GM18508 (cell line): ENCODE measurements around the gene ZBED5.
A peak's percentile ranks its signal among the peaks of the same experiment; 100 is the strongest.

Source experiments
- ATAC-seq: cut with Tn5 transposase; IDR thresholded peaks from one replicate; pipeline ENCODE4 v1.9.1; 2021; ENCODE audit warnings: moderate number of reproducible peaks; ENCODE audit not compliant: insufficient read depth, unreplicated experiment

The ZBED5 gene

DNA sequence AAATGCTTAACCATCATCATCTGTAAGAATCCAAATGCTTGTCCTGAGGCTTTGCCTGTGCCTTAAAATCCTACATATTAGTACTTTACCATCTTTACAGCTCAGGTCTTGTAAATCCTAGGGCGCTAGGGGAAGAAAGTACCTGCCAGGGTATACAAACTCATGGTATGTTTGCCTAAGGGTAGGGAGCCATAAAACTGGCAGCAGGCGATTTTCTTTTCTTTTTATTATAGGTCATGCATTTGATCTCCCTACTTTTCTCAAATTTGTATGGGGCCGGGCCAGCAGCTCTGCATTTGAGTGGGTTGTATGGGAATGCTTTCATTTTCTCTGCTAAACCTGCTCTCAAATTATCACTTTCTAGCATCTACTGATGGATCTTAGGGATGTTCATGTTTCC is 24.0 kb upstream of the ZBED5 start:
- ATAC-seq = no peak

GRCh38 chr11:10878408-10879214 is 20.8 kb upstream of the ZBED5 start:
- ATAC-seq = no peak

- no peak for ATAC-seq
These were observed 18.3 kb upstream of the ZBED5 start for GRCh38 chr11:10876158-10876557.

DNA sequence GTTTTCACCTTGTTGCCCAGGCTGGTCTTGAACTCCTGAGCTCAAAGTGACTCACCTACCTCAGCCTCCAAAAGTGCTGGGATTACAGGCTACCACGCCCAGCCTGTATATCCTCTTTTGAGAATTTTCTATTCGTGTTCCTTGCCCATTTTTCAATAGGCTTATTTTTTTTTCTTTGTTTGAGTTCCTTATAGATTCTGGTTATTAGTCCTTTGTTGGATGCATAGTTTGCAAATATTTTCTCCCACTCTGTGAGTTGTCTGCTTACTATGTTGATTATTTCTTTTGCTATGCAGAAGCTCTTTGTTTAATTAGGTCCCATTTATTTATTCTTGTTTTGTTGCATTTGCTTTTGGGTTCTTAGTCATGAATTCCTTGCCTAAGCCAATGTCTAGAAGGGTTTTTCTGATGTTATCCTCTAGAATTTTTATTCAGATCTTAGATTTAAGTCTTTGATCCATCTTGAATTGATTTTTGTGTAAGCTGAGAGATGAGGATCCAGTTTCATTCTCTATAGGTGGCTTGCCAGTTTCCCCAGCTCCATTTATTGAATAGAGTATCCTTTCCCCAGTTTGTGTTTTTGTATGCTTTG is 17.7 kb upstream of the ZBED5 start:
- ATAC-seq = no peak

DNA sequence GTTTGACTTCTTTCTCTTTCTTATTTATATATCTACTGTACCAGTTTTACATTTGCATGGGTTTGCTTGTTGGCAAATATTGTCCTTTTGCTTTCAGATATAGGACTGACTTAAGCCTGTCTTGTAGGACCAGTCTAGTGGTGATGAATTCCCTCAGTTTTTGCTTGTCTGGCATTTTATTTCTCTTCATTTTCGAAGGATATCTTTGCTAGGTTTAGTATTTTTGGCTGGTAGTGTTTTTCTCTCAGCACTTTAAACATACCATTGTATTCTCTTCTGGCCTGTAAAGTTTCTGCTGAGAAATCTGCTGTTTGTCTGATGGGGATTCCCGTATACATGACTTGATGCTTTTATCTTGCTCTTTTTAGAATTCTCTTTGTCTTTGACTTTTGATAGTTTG is 14.2 kb upstream of the ZBED5 start:
- ATAC-seq = no peak

DNA sequence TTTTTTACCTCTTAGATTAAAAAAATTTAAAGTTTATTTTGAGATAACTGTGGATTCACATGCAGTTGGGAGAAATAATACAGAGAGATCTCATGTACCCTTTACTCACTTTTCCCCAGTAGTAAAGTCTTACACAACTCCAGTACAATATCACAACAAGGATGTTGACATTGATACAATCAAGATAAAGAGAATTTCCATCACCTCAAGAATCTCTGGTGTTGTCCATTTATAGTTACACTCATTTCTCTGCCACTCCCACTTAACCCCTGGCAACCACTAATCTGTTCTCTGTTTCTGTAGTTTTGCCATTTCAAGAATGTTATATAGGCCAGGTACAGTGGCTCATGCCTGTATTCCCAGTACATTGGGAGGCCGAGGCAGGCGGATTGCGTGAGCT is 10.5 kb upstream of the ZBED5 start:
- ATAC-seq = no peak

DNA sequence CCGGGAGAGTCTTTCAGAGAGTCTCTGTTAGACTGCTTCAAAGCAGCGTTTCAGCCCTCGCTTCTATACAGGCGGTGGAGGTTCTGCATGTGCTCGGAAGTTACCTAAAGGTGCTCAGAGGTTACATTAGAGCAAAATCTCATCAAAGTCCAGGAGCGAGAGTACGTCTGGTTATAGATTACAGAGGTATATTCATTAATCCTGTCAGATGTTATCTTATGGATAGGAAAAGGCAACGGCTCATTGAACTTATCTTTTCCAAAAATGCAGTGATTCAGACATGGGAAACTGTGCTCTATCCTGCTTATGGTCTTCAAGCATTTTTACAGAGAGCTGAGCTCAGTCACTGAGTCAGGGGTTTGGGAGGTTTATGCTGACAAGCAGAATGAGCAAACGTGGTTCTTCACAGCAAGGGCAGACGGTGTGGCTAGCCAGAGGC is 9.1 kb upstream of the ZBED5 start:
- ATAC-seq = no peak

GRCh38 chr11:10865837-10866270 is 8.0 kb upstream of the ZBED5 start:
- ATAC-seq = no peak

DNA sequence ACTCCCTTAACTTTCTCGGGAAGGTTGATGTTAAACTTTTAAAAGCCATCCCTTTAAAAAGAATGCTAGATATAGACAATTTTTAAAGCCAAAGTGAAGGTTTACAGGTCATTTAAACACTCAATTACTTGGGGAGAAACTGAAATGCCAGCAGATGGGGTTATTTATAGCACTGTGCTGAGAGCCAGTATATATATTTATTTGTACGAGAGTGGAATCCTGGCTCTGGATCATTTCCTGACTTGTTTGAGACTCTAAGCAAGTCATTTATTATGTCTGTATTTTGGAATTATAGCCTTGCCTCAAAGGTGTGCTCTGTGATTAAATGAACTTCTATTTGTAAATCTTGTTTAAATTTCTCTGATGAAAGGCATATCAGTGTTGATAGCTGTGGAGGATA is 6.8 kb upstream of the ZBED5 start:
- ATAC-seq = no peak

GRCh38 chr11:10862446-10862845 is 4.6 kb upstream of the ZBED5 start:
- no peak for ATAC-seq

- no peak for ATAC-seq
These were observed 3.9 kb upstream of the ZBED5 start for GRCh38 chr11:10861799-10862198.

- no peak for ATAC-seq
These were observed 3.2 kb upstream of the ZBED5 start for GRCh38 chr11:10861047-10861446.

GRCh38 chr11:10858439-10859325 is 829 bp upstream of the ZBED5 start:
- ATAC-seq = peak; percentile 5

DNA sequence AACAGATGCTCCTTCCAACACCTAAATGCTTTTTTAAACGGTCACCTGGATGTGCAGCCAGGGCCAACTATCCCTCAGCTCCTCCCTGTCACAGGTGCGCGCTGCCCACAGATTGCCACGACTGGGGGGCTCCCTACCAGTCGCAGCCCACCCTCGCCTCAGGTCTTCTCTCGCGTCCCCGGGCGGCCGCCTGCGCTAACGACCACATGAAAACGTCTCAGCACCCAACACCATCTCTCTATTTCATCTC is 469 bp downstream of the ZBED5 start:
- peak; percentile 3 for ATAC-seq

GRCh38 chr11:10856689-10857458 is 979 bp downstream of the ZBED5 start:
- no peak for ATAC-seq

DNA sequence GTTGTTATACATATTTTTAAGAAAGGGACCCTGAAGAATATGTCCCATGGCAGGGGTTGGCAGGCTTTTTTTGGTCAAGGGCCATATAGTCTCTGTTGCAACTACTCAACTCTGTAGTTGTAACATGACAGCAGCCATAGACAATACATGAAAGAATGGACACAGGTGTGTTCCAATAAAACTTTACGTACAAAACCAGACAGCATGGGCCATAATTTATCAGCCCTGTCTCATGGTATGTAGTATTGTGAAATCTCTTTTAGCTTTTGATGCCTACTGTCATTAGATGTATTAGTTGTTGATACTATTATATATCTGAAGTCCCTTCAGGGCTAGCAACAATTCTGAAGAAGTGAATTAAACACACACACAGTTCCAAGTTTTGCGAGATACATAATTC is 2.6 kb downstream of the ZBED5 start:
- ATAC-seq = no peak

GRCh38 chr11:10847960-10848860 is 9.6 kb downstream of the ZBED5 start:
- ATAC-seq = no peak

DNA sequence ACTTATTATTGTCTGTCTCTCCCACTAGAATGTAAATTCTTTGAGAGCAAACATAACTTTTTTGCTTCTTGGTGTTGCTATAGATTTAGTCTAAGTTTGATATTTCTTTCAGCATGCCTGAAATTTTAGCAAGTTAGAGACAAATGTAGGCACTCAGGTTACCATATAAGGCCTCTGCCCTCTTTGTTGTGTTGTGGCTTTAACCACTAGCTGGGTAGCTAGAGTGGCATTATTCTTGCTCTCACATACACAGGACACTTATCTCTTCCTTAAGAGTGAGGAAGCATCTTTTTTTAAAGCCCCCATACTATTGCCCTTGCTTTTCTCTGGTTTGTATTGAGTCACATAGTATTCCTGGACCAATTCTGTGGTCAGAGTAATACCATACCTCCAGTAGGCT is 11.2 kb downstream of the ZBED5 start:
- no peak for ATAC-seq

DNA sequence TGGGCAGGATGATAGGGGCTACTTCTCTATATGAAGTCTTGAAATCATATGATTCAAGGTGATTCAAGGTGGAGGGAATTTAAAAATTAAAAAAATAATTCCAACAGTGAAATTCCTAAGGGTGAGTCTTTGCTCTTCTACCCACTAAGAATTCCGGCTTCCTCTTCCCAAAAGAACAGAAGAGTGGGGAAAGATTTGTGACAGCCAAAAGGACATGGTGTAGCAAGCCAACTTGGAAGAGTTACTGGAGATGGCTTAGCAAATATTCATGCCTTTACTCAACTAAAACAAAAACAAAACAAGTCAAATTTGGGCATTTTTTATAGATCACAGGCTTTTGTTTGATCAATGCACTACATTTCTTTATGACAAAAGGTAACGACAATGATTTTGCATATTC is 12.3 kb downstream of the ZBED5 start:
- ATAC-seq = no peak

DNA sequence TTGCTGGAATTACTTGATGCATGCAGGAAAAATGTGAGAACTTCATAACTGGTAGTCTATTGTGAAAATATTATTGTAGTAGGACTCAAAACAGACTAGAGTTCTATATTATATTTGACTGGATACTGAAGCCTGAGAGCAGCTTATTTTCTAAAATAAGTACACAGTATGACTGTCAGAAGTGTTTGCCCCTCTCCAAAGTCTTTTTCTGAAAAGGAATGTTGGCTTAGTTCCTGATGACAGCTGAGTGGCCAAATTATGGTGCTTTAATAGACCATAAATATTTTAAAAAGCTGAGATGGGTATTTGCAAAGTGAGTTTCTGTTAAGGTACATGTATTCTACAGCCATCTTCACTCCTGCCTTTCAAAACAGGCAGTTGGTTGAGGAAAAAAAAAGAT is 13.1 kb downstream of the ZBED5 start:
- no peak for ATAC-seq
